HCT116 (cell line): Measurements from ENCODE around the gene NFATC1. TPM values are rescaled to one million over a fixed set of nuclear protein-coding genes. Genes with fewer than 3 reads are reported as not detected.

Source experiments
- ATAC-seq: fragments of 200-7000 bp; cut with Tn5 transposase; 2 replicates; pipeline ENCODE4 v1.9.1; 2020; ENCODE audit warnings: mild to moderate bottlenecking, moderate library complexity
- BruUV-seq: library from RNA; stranded (reverse); fragments of 400-500 nt; replicated peaks from 2 replicates; lab custom pipeline; 2021; lab: Mats Ljungman, UMichigan
- CTCF ChIA-PET: fragments of 300-600 bp; sonication (Branson Sonifier 250); formaldehyde crosslinking; loops from one replicate; lab custom pipeline; 2021; ENCODE audit warnings: antibody characterized with exemption; lab: Charles Lee
- POLR2A ChIA-PET: fragments of 300-600, 350-600 bp; sonication (Branson Sonifier 250); formaldehyde crosslinking; loops from one replicate; lab custom pipeline; 2021; ENCODE audit warnings: antibody characterized with exemption; lab: Charles Lee
- RAD21 ChIA-PET, 2 experiments: fragments of 300-600 bp; sonication (Branson Sonifier 250); formaldehyde crosslinking; loops; one replicate each; lab custom pipeline; 2023; ENCODE audit warnings: low total read pairs in 2 of 2; ENCODE audit not compliant: uncharacterized antibody in 2 of 2, unreplicated experiment in 2 of 2, low non-redundant PET in 1 of 2; lab: Charles Lee
- DNase-seq: peaks from one replicate; pipeline ENCODE4 v3.0.0-alpha.2; 2010; ENCODE audit warnings: low read depth, low spot score
- H2AFZ ChIP-seq: fragments of 200-600 bp; shearing (Covaris generic), sonication (generic); 2 replicates; pipeline ENCODE4 v1.6.1; 2017; ENCODE audit warnings: low read depth, mixed run types, mixed read lengths, antibody characterized with exemption, low read length; ENCODE audit not compliant: poor library complexity, severe bottlenecking
- H3K27ac ChIP-seq: 2 replicates; pipeline ENCODE4 v1.5.1; 2012; ENCODE audit warnings: low read depth, low read length
- H3K27me3 ChIP-seq: fragments of 200-600 bp; sonication (generic); 2 replicates; pipeline ENCODE4 v1.6.1; 2016; ENCODE audit warnings: mixed run types, low read length, mixed read lengths; ENCODE audit not compliant: insufficient read depth
- H3K36me3 ChIP-seq, 2 experiments: fragments of 200-500 bp in 1 of 2; fragments of 200-600 bp in 1 of 2; sonication (Bioruptor generic) in 1 of 2; sonication (generic) in 1 of 2; 2 replicates each; pipeline versions ENCODE4 v1.5.1 to v1.6.1; 2014 to 2016; ENCODE audit warnings: low read length in 2 of 2, inconsistent platforms in 1 of 2, mixed read lengths in 1 of 2, mixed run types in 1 of 2; ENCODE audit not compliant: insufficient read depth in 2 of 2, control insufficient read depth in 1 of 2
- H3K4me1 ChIP-seq, 2 experiments: fragments of 200-600 bp in 1 of 2; sonication (generic) in 1 of 2; 2 replicates each; pipeline versions ENCODE4 v1.5.1 to v1.6.1; 2012 to 2017; ENCODE audit warnings: low read length in 2 of 2, inconsistent platforms in 1 of 2, mild to moderate bottlenecking in 1 of 2, mixed read lengths in 1 of 2, mixed run types in 1 of 2, moderate library complexity in 1 of 2; ENCODE audit not compliant: insufficient read depth in 2 of 2, control insufficient read depth in 1 of 2
- H3K4me2 ChIP-seq: fragments of 200-600 bp; sonication (generic); 2 replicates; pipeline ENCODE4 v1.6.1; 2017; ENCODE audit warnings: mixed run types, low read length, mixed read lengths
- H3K4me3 ChIP-seq, 2 experiments: fragments of 200-600 bp in 1 of 2; sonication (generic) in 1 of 2; replicated peaks in 1 of 2; 2 replicates each; pipeline ENCODE4 v1.5.1; 2011 to 2016; ENCODE audit warnings: low read length in 2 of 2, control low read depth in 1 of 2, low read depth in 1 of 2, mild to moderate bottlenecking in 1 of 2, mixed read lengths in 1 of 2, mixed run types in 1 of 2
- H3K79me2 ChIP-seq: fragments of 200-600 bp; sonication (generic); 2 replicates; pipeline ENCODE4 v1.6.1; 2017; ENCODE audit warnings: mild to moderate bottlenecking, mixed run types, low read length, moderate library complexity, mixed read lengths; ENCODE audit not compliant: insufficient read depth
- H3K9ac ChIP-seq: fragments of 200-600 bp; sonication (generic); 2 replicates; pipeline ENCODE4 v1.6.1; 2016; ENCODE audit warnings: low read length, mixed read lengths
- H3K9me2 ChIP-seq: fragments of 200-600 bp; sonication (generic), shearing (Covaris generic); 2 replicates; pipeline ENCODE4 v1.6.1; 2017; ENCODE audit warnings: mixed run types, mild to moderate bottlenecking, moderate library complexity; ENCODE audit not compliant: insufficient read depth
- H3K9me3 ChIP-seq, 2 experiments: fragments of 200-500 bp in 1 of 2; fragments of 200-600 bp in 1 of 2; sonication (Bioruptor generic) in 1 of 2; sonication (generic) in 1 of 2; 2 replicates each; pipeline ENCODE4 v1.6.1; 2014 to 2017; ENCODE audit warnings: low read length in 2 of 2, mixed read lengths in 2 of 2, inconsistent platforms in 1 of 2, low read depth in 1 of 2, mild to moderate bottlenecking in 1 of 2, mixed run types in 1 of 2, moderate library complexity in 1 of 2; ENCODE audit not compliant: control insufficient read depth in 1 of 2, insufficient read depth in 1 of 2
- H4K20me1 ChIP-seq: fragments of 200-600 bp; sonication (generic), shearing (Covaris generic); 2 replicates; pipeline ENCODE4 v1.6.1; 2017; ENCODE audit warnings: mixed run types, mild to moderate bottlenecking, moderate library complexity; ENCODE audit not compliant: insufficient read depth
- CBX3 ChIP-seq: IDR thresholded peaks from 2 replicates; pipeline ENCODE4 v1.6.1; 2012; ENCODE audit warnings: low read depth
- CEBPB ChIP-seq: IDR thresholded peaks from 2 replicates; pipeline ENCODE4 v1.6.1; 2012; ENCODE audit warnings: low read depth
- EGR1 ChIP-seq: IDR thresholded peaks from 2 replicates; pipeline ENCODE4 v1.6.1; 2012; ENCODE audit warnings: low read depth
- ELF1 ChIP-seq: IDR thresholded peaks from 2 replicates; pipeline ENCODE4 v1.6.1; 2012; ENCODE audit warnings: low read depth, borderline replicate concordance
- EZH2 ChIP-seq: fragments of 200-600 bp; sonication (generic); IDR thresholded peaks from 2 replicates; pipeline ENCODE4 v1.6.1; 2017; ENCODE audit warnings: antibody characterized with exemption, mixed run types
- EZH2phosphoT487 ChIP-seq: fragments of 200-600 bp; IDR thresholded peaks from 2 replicates; pipeline ENCODE4 v1.6.1; 2018; ENCODE audit warnings: antibody characterized with exemption, borderline replicate concordance
- FOSL1 ChIP-seq: IDR thresholded peaks from 2 replicates; pipeline ENCODE4 v1.6.1; 2012; ENCODE audit warnings: low read depth
- JUND ChIP-seq: IDR thresholded peaks from 2 replicates; pipeline ENCODE4 v1.6.1; 2012
- POLR2A ChIP-seq: IDR thresholded peaks from 2 replicates; pipeline ENCODE4 v1.7.0; 2011; ENCODE audit warnings: borderline replicate concordance; ENCODE audit not compliant: insufficient read depth, insufficient read length; ENCODE audit errors: extremely low read depth
- POLR2AphosphoS5 ChIP-seq: IDR thresholded peaks from 2 replicates; pipeline ENCODE4 v1.6.1; 2011; ENCODE audit warnings: mild to moderate bottlenecking, low read depth, low read length, moderate library complexity
- RAD21 ChIP-seq: IDR thresholded peaks from 2 replicates; pipeline ENCODE4 v1.6.1; 2012; ENCODE audit warnings: low read depth, mild to moderate bottlenecking
- SP1 ChIP-seq: IDR thresholded peaks from 2 replicates; pipeline ENCODE4 v1.6.1; 2012; ENCODE audit warnings: low read depth
- SRF ChIP-seq: IDR thresholded peaks from 2 replicates; pipeline ENCODE4 v1.6.1; 2012; ENCODE audit warnings: low read depth
- TCF7L2 ChIP-seq: IDR thresholded peaks from 2 replicates; pipeline ENCODE4 v1.7.0; 2011; ENCODE audit warnings: borderline replicate concordance, inconsistent platforms; ENCODE audit not compliant: insufficient read depth, insufficient read length; ENCODE audit errors: extremely low read depth
- ZFX ChIP-seq: fragments of 450-650 bp; IDR thresholded peaks from 2 replicates; pipeline ENCODE4 v1.6.1; 2017
- ZNF274 ChIP-seq: fragments of 200-500 bp; sonication (Bioruptor generic); IDR thresholded peaks from 2 replicates; pipeline ENCODE4 v1.6.1; 2014; ENCODE audit warnings: mild to moderate bottlenecking, low read depth, low read length, inconsistent platforms
- intact Hi-C: fragments of 100-400 bp; cut with micrococcal nuclease; formaldehyde crosslinking; loops from 2 replicates; pipeline ENCODE4 v1.10.0; 2022
- total RNA-seq: library from RNA; stranded (reverse); gene quantifications from one replicate; pipeline ENCODE4 v1.2.1, GENCODE V29; 2021; ENCODE audit not compliant: unreplicated experiment
- TF ChIP-seq, protein P1 (sequence below): IDR thresholded peaks from 2 replicates; pipeline ENCODE4 v1.6.1; 2012
- TF ChIP-seq, protein P2 (sequence below), 3 experiments: fragments of 200-600 bp in 1 of 3; sonication (generic) in 1 of 3; IDR thresholded peaks in 2 of 3; conservative IDR thresholded peaks in 1 of 3; 2 replicates each; pipeline ENCODE4 v1.5.1; 2012 to 2017; ENCODE audit warnings: low read depth in 2 of 3, low read length in 2 of 3, antibody characterized with exemption in 1 of 3, borderline replicate concordance in 1 of 3, control low read depth in 1 of 3, mild to moderate bottlenecking in 1 of 3, mixed read lengths in 1 of 3, mixed run types in 1 of 3, moderate library complexity in 1 of 3; ENCODE audit not compliant: insufficient read depth in 1 of 3
- TF ChIP-seq, protein P3 (sequence below): IDR thresholded peaks from 2 replicates; pipeline ENCODE4 v1.6.1; 2011; ENCODE audit warnings: mild to moderate bottlenecking, low read length, moderate library complexity; ENCODE audit not compliant: insufficient replicate concordance; ENCODE audit errors: extremely low read depth
- TF ChIP-seq, protein P4 (sequence below): IDR thresholded peaks from 2 replicates; pipeline ENCODE4 v1.6.1; 2012; ENCODE audit warnings: low read depth

Gene NFATC1
- total RNA-seq, 1 experiment from 2014 or later, result 20.8 TPM

DNA sequence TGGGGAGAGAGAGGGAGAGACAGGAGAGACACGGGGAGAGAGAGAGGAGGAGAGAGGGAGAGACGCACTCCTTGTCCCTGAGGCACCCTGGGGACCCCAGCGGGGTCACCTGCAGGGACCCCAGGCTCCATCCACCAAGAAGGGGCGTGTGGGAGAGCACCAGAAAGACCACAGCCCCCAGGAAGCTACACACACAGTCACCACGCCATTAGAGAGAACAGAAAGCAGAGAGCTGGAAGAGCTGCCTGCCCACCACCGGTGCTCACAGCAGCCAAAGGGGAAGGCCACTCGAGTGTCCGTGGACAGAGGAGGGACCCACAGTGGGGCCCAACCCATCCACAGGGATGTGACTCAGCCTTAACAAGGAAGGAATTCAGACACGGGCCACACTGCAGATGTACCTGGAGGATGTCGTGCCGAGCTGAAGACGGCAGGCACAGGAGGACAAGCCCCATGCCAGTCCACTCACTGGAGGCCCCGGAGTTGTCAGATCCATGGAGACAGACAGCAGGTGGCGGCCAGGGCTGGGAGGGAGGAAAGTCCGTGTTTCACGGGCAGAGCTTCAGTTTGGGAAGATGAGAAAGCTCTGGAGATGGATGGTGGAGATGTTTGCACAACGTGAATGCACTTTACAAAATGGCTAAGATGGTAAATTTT lies 11.5 kb upstream of the NFATC1 start:
- DNase-seq (no peak), ATAC-seq (no peak)
- ChIA-PET CTCF (no interaction called here), POLR2A (no interaction called here), RAD21 (no interaction called here)
- Histone ChIP-seq H3K9me3 (no peaks in the 10 kb centered on the region), H4K20me1 (no peaks in the 10 kb centered on the region), H3K79me2 (no peaks in the 10 kb centered on the region), H3K4me3 (no peak overlapping the region), H3K36me3 (no peaks in the 10 kb centered on the region), H3K4me1 (peaks cover 0 to 2% of the 10 kb centered on the region in 2 experiments; a peak in 1 of 4 replicates), H3K9me2 (no peaks in the 10 kb centered on the region), H3K27ac (no peak overlapping the region), H3K9ac (no peak overlapping the region), H2AFZ (no peak overlapping the region), H3K4me2 (no peak overlapping the region), H3K27me3 (no peaks in the 10 kb centered on the region)
- no TSS peak for BruUV-seq
- intact Hi-C loops, result no loop called here
- no peak for TF ChIP-seq ZNF274
- TF ChIP-seq EZH2phosphoT487, result no peak
- no peak for TF ChIP-seq POLR2AphosphoS5
- no peak for TF ChIP-seq CEBPB
- TF ChIP-seq, protein P1, sequence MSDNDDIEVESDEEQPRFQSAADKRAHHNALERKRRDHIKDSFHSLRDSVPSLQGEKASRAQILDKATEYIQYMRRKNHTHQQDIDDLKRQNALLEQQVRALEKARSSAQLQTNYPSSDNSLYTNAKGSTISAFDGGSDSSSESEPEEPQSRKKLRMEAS, result no peak
- no peak for TF ChIP-seq FOSL1
- TF ChIP-seq SP1, result no peak
- TF ChIP-seq, protein P2, sequence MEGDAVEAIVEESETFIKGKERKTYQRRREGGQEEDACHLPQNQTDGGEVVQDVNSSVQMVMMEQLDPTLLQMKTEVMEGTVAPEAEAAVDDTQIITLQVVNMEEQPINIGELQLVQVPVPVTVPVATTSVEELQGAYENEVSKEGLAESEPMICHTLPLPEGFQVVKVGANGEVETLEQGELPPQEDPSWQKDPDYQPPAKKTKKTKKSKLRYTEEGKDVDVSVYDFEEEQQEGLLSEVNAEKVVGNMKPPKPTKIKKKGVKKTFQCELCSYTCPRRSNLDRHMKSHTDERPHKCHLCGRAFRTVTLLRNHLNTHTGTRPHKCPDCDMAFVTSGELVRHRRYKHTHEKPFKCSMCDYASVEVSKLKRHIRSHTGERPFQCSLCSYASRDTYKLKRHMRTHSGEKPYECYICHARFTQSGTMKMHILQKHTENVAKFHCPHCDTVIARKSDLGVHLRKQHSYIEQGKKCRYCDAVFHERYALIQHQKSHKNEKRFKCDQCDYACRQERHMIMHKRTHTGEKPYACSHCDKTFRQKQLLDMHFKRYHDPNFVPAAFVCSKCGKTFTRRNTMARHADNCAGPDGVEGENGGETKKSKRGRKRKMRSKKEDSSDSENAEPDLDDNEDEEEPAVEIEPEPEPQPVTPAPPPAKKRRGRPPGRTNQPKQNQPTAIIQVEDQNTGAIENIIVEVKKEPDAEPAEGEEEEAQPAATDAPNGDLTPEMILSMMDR (IDR thresholded peaks at IDR 0.05 in 2 of 3, conservative IDR thresholded peaks at IDR 0.05 in 1 of 3; ENCODE audit: borderline replicate concordance in 1 of 3, insufficient read depth in 1 of 3, low read depth in 2 of 3, low read length in 2 of 3), result no peak
- TF ChIP-seq POLR2A, result no peak
- no peak for TF ChIP-seq TCF7L2
- TF ChIP-seq EZH2, result no peak
- TF ChIP-seq JUND, result no peak
- no peak for TF ChIP-seq EGR1
- no peak for TF ChIP-seq RAD21
- no peak for TF ChIP-seq ZFX
- TF ChIP-seq, protein P3, sequence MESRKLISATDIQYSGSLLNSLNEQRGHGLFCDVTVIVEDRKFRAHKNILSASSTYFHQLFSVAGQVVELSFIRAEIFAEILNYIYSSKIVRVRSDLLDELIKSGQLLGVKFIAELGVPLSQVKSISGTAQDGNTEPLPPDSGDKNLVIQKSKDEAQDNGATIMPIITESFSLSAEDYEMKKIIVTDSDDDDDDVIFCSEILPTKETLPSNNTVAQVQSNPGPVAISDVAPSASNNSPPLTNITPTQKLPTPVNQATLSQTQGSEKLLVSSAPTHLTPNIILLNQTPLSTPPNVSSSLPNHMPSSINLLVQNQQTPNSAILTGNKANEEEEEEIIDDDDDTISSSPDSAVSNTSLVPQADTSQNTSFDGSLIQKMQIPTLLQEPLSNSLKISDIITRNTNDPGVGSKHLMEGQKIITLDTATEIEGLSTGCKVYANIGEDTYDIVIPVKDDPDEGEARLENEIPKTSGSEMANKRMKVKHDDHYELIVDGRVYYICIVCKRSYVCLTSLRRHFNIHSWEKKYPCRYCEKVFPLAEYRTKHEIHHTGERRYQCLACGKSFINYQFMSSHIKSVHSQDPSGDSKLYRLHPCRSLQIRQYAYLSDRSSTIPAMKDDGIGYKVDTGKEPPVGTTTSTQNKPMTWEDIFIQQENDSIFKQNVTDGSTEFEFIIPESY, result no peak
- TF ChIP-seq, protein P4, sequence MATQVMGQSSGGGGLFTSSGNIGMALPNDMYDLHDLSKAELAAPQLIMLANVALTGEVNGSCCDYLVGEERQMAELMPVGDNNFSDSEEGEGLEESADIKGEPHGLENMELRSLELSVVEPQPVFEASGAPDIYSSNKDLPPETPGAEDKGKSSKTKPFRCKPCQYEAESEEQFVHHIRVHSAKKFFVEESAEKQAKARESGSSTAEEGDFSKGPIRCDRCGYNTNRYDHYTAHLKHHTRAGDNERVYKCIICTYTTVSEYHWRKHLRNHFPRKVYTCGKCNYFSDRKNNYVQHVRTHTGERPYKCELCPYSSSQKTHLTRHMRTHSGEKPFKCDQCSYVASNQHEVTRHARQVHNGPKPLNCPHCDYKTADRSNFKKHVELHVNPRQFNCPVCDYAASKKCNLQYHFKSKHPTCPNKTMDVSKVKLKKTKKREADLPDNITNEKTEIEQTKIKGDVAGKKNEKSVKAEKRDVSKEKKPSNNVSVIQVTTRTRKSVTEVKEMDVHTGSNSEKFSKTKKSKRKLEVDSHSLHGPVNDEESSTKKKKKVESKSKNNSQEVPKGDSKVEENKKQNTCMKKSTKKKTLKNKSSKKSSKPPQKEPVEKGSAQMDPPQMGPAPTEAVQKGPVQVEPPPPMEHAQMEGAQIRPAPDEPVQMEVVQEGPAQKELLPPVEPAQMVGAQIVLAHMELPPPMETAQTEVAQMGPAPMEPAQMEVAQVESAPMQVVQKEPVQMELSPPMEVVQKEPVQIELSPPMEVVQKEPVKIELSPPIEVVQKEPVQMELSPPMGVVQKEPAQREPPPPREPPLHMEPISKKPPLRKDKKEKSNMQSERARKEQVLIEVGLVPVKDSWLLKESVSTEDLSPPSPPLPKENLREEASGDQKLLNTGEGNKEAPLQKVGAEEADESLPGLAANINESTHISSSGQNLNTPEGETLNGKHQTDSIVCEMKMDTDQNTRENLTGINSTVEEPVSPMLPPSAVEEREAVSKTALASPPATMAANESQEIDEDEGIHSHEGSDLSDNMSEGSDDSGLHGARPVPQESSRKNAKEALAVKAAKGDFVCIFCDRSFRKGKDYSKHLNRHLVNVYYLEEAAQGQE, result no peak
- no peak for TF ChIP-seq ELF1
- TF ChIP-seq SRF, result no peak
- no peak for TF ChIP-seq CBX3
